Neuronal stem cell (in vitro differentiated cells): ENCODE results near the gene FUBP3.
A peak's percentile ranks its signal among the peaks of the same experiment; 100 is the strongest.

Experiments used
- DNase-seq: peaks from one replicate; pipeline ENCODE4 v3.0.0-alpha.2; 2013; ENCODE audit warnings: low spot score
- H2AFZ ChIP-seq: one replicate; pipeline ENCODE4 v1.6.1; 2013; ENCODE audit warnings: mild to moderate bottlenecking, low read length, inconsistent platforms
- H2AK5ac ChIP-seq: 2 replicates; pipeline ENCODE4 v1.6.1; 2013; ENCODE audit warnings: low read depth, mild to moderate bottlenecking, inconsistent platforms, low read length, moderate library complexity, mixed read lengths
- H2BK120ac ChIP-seq: 2 replicates; pipeline ENCODE4 v1.6.1; 2013; ENCODE audit warnings: low read depth, mild to moderate bottlenecking, inconsistent platforms, low read length, moderate library complexity, mixed read lengths
- H2BK12ac ChIP-seq: one replicate; pipeline ENCODE4 v1.6.1; 2013; ENCODE audit warnings: low read length, inconsistent platforms
- H2BK15ac ChIP-seq: 2 replicates; pipeline ENCODE4 v1.6.1; 2013; ENCODE audit warnings: mild to moderate bottlenecking, low read length, inconsistent platforms, mixed read lengths
- H2BK5ac ChIP-seq: one replicate; pipeline ENCODE4 v1.6.1; 2013; ENCODE audit warnings: inconsistent platforms, mild to moderate bottlenecking, low read length, moderate library complexity
- H3K14ac ChIP-seq: one replicate; pipeline ENCODE4 v1.6.1; 2013; ENCODE audit warnings: low read length, inconsistent platforms
- H3K18ac ChIP-seq: 2 replicates; pipeline ENCODE4 v1.6.1; 2013; ENCODE audit warnings: low read length, inconsistent platforms
- H3K23ac ChIP-seq: 2 replicates; pipeline ENCODE4 v1.6.1; 2013; ENCODE audit warnings: low read depth, mild to moderate bottlenecking, mixed read lengths, low read length, inconsistent platforms; ENCODE audit not compliant: poor library complexity
- H3K27ac ChIP-seq: replicated peaks from 3 replicates; pipeline ENCODE4 v1.5.1; 2013; ENCODE audit warnings: low read length, inconsistent platforms
- H3K27me3 ChIP-seq, 3 experiments: 2 replicates each; pipeline ENCODE4 v1.6.1; 2013; ENCODE audit warnings: low read length in 3 of 3, mild to moderate bottlenecking in 2 of 3, inconsistent platforms in 1 of 3, low read depth in 1 of 3, mixed read lengths in 1 of 3, moderate library complexity in 1 of 3; ENCODE audit not compliant: control insufficient read depth in 3 of 3, insufficient read depth in 3 of 3
- H3K36me3 ChIP-seq, 2 donors: replicated peaks in 1 of 2; 2 replicates each; pipeline ENCODE4 v1.6.1; 2013; ENCODE audit warnings: low read length in 2 of 2; ENCODE audit not compliant: control insufficient read depth in 2 of 2, insufficient read depth in 2 of 2
- H3K4ac ChIP-seq: 2 replicates; pipeline ENCODE4 v1.6.1; 2013; ENCODE audit warnings: inconsistent platforms, mild to moderate bottlenecking, low read length, moderate library complexity
- H3K4me1 ChIP-seq, 2 donors: 1 replicate in 1 of 2; 2 replicates in 1 of 2; pipeline ENCODE4 v1.6.1; 2013; ENCODE audit warnings: low read length in 2 of 2, low read depth in 1 of 2; ENCODE audit not compliant: control insufficient read depth in 2 of 2, insufficient read depth in 1 of 2
- H3K4me2 ChIP-seq: one replicate; pipeline ENCODE4 v1.6.1; 2013; ENCODE audit warnings: mild to moderate bottlenecking, low read length, inconsistent platforms; ENCODE audit not compliant: insufficient read depth, poor library complexity, severe bottlenecking
- H3K4me3 ChIP-seq, 2 donors: 2 replicates each; pipeline ENCODE4 v1.5.1; 2013; ENCODE audit warnings: low read length in 2 of 2, mild to moderate bottlenecking in 2 of 2, inconsistent platforms in 1 of 2, moderate library complexity in 1 of 2
- H3K79me1 ChIP-seq: one replicate; pipeline ENCODE4 v1.6.1; 2013; ENCODE audit warnings: low read depth, mild to moderate bottlenecking, inconsistent platforms, low read length, moderate library complexity
- H3K9ac ChIP-seq: one replicate; pipeline ENCODE4 v1.6.1; 2013; ENCODE audit warnings: mild to moderate bottlenecking, low read depth, low read length, inconsistent platforms; ENCODE audit not compliant: poor library complexity
- H3K9me3 ChIP-seq, 2 donors: replicated peaks in 1 of 2; 2 replicates each; pipeline versions ENCODE3 to v1.6.1; 2013; ENCODE audit warnings: low read length in 2 of 2, mild to moderate bottlenecking in 2 of 2, inconsistent platforms in 1 of 2, low read depth in 1 of 2, mixed read lengths in 1 of 2, moderate library complexity in 1 of 2; ENCODE audit not compliant: control insufficient read depth in 2 of 2, insufficient read depth in 1 of 2
- H4K8ac ChIP-seq: one replicate; pipeline ENCODE4 v1.6.1; 2013; ENCODE audit warnings: low read depth, mild to moderate bottlenecking, inconsistent platforms, low read length, moderate library complexity
- H4K91ac ChIP-seq: one replicate; pipeline ENCODE4 v1.6.1; 2013; ENCODE audit warnings: low read length, low read depth, mild to moderate bottlenecking, inconsistent platforms; ENCODE audit not compliant: poor library complexity
- whole genome bisulfite sequencing, 2 donors: extraction: QIAGEN DNeasy Blood & Tissue Kit; methylation state at CpG; one replicate each; pipeline ENCODE4 v1.1.7; 2013; ENCODE audit warnings: missing lambda C conversion rate in 2 of 2, mixed read lengths in 1 of 2; ENCODE audit not compliant: insufficient read length in 2 of 2, insufficient replicate concordance in 1 of 2; ENCODE audit errors: extremely low coverage in 2 of 2; 5-methylcytosine and 5-hydroxymethylcytosine counted together

Gene FUBP3

DNA sequence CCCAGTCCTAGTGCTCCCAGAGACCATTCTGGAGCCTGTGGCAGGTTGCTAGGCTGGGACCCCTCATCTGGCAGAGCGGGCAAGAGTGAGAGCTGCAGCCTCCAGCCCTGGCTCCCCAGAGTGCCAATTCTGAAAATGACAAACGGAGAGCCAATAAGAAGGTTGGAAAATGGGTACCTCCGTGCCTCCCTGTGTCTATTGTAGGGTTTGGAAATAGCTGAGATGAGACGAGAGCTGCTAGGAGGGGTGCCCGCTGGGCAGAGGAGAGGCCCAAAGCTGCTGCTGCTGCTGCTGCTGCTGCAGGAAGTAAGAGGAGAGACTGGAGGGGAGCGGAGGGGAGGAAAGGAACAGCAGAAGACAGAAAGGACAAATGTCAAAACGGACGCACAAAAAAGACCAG lies 36.0 kb upstream of the FUBP3 start:
- Histone ChIP-seq H3K4me1 (peaks cover 0 to 5% of the 10 kb centered on the region in 2 donors), H4K91ac (peak overlapping the region; percentile 62), H3K4me2 (no peak overlapping the region), H3K4ac (no peak overlapping the region), H3K23ac (peak overlapping the region; percentile 77), H2BK5ac (no peak overlapping the region), H3K9ac (no peak overlapping the region), H3K18ac (peak overlapping the region; percentile 61), H4K8ac (no peak overlapping the region), H2BK120ac (no peak overlapping the region), H2BK12ac (no peak overlapping the region), H3K79me1 (no peaks in the 10 kb centered on the region), H3K9me3 (no peaks in the 10 kb centered on the region), H3K4me3 (no peak overlapping the region), H2AK5ac (peak overlapping the region; percentile 18), H3K36me3 (no peaks in the 10 kb centered on the region), H2BK15ac (peak overlapping the region; percentile 10), H2AFZ (peak overlapping the region; percentile 29), H3K27ac (no peak overlapping the region), H3K27me3 (peaks cover 0 to 23% (median 4%) of the 10 kb centered on the region in 3 experiments), H3K14ac (peak overlapping the region; percentile 65)
- DNase-seq = no peak
- WGBS, 2 donors = no CpG with 5 or more reads among the region's 8 CpGs

GRCh38 chr9:130543859-130544258 lies 35.5 kb upstream of the FUBP3 start:
- Histone ChIP-seq H3K9ac (no peak overlapping the region), H2BK5ac (no peak overlapping the region), H2BK12ac (no peak overlapping the region), H3K79me1 (no peaks in the 10 kb centered on the region), H3K4me3 (no peak overlapping the region), H3K9me3 (peaks cover 0 to under 1% of the 10 kb centered on the region in 2 donors), H3K4ac (no peak overlapping the region), H3K18ac (no peak overlapping the region), H4K91ac (no peak overlapping the region), H3K14ac (no peak overlapping the region), H3K27me3 (peaks cover 0 to 19% (median 2%) of the 10 kb centered on the region in 3 experiments), H3K36me3 (no peaks in the 10 kb centered on the region), H4K8ac (no peak overlapping the region), H3K23ac (no peak overlapping the region), H2AFZ (peak overlapping the region; percentile 29), H2AK5ac (no peak overlapping the region), H3K4me1 (peaks cover 0 to 5% of the 10 kb centered on the region in 2 donors), H2BK15ac (no peak overlapping the region), H2BK120ac (no peak overlapping the region), H3K4me2 (no peak overlapping the region), H3K27ac (no peak overlapping the region)
- no peak for DNase-seq
- no CpG with 5 or more reads among the region's 6 CpGs for whole genome bisulfite sequencing, 2 donors

DNA sequence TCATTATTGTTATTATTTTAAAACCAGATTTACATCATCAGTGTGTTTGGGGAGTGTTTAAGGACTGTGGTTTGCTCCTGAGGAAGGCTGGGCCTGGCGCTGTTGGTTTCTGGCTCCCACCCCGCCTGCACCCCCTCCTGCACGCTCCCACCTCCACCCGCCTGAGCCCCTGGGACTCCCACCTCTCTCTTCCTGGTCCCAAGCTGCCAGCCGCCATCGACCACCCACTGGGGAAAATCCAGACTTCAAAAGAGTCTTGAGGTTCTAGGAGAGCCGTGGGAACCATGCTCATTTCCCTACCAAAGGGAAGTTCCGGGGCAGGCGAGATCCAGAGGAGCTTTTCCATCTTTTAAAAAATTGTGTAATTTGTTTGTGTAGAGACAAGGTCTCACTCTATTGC lies 35.0 kb upstream of the FUBP3 start:
- no peak for DNase-seq

GRCh38 chr9:130548103-130548502 lies 31.3 kb upstream of the FUBP3 start:
- Histone ChIP-seq H3K27me3 (peaks cover 0 to 2% (median 0%) of the 10 kb centered on the region in 3 experiments), H3K9me3 (peaks cover 0 to 5% of the 10 kb centered on the region in 2 donors), H4K91ac (no peak overlapping the region), H2AFZ (no peak overlapping the region), H3K4me1 (peaks cover 2 to 5% of the 10 kb centered on the region in 2 donors), H3K23ac (no peak overlapping the region), H3K9ac (no peak overlapping the region), H2AK5ac (no peak overlapping the region), H2BK120ac (no peak overlapping the region), H3K4ac (no peak overlapping the region), H3K36me3 (no peaks in the 10 kb centered on the region), H3K79me1 (no peaks in the 10 kb centered on the region), H3K4me2 (no peak overlapping the region), H3K18ac (no peak overlapping the region), H2BK15ac (no peak overlapping the region), H3K4me3 (no peak overlapping the region), H4K8ac (no peak overlapping the region), H2BK5ac (no peak overlapping the region), H2BK12ac (no peak overlapping the region), H3K14ac (no peak overlapping the region), H3K27ac (no peak overlapping the region)
- no CpG with 5 or more reads among the region's 6 CpGs for WGBS, 2 donors
- DNase-seq = no peak

More for the DNA sequence above, 35.0 kb upstream of the FUBP3 start:
- Histone ChIP-seq H3K4ac (no peak overlapping the region), H3K27me3 (peaks cover 0 to 16% (median 2%) of the 10 kb centered on the region in 3 experiments), H2AK5ac (peak overlapping the region; percentile 59), H3K9ac (no peak overlapping the region), H3K14ac (no peak overlapping the region), H3K27ac (no peak overlapping the region), H2BK5ac (peak overlapping the region; percentile 31), H3K18ac (no peak overlapping the region), H2BK12ac (no peak overlapping the region), H3K79me1 (no peaks in the 10 kb centered on the region), H2BK120ac (no peak overlapping the region), H3K4me1 (peaks cover 0 to 5% of the 10 kb centered on the region in 2 donors), H3K36me3 (no peaks in the 10 kb centered on the region), H2BK15ac (no peak overlapping the region), H2AFZ (no peak overlapping the region), H4K91ac (no peak overlapping the region), H3K23ac (no peak overlapping the region), H4K8ac (no peak overlapping the region), H3K4me2 (no peak overlapping the region), H3K4me3 (no peak overlapping the region), H3K9me3 (peaks cover 0 to 5% of the 10 kb centered on the region in 2 donors)
- no CpG with 5 or more reads among the region's 9 CpGs for WGBS, 2 donors
